Upper lobe of left lung (tissue), 6 donors: Measurements from ENCODE around the gene LRPAP1. TPM values are rescaled to one million over a fixed set of nuclear protein-coding genes. Genes with fewer than 3 reads are reported as not detected.

Experiments
- ATAC-seq, 2 donors: fragments of 200-7000 bp; cut with Tn5 transposase; one replicate each; pipeline ENCODE4 v1.9.1; 2022; ENCODE audit warnings: mild to moderate bottlenecking in 2 of 2, moderate library complexity in 2 of 2; ENCODE audit not compliant: low FRiP score in 2 of 2
- DNase-seq, 2 donors: peaks; one replicate each; pipeline ENCODE4 v3.0.0-alpha.2; 2019 to 2020
- H3K27ac ChIP-seq, 4 donors: fragments of 200-600 bp; sonication (generic); one replicate each; pipeline ENCODE4 v1.5.1; 2016 to 2019
- H3K27me3 ChIP-seq, 4 donors: fragments of 200-600 bp; sonication (generic); one replicate each; pipeline ENCODE4 v1.5.1; 2017 to 2019
- H3K36me3 ChIP-seq, 4 donors: fragments of 200-600 bp; sonication (generic); one replicate each; pipeline ENCODE4 v1.5.1; 2016 to 2019
- H3K4me1 ChIP-seq, 4 donors: fragments of 200-600 bp; sonication (generic); one replicate each; pipeline ENCODE4 v1.5.1; 2018 to 2019
- H3K4me3 ChIP-seq, 4 donors: fragments of 200-600 bp; sonication (generic); one replicate each; pipeline ENCODE4 v1.5.1; 2017 to 2019; ENCODE audit warnings: mild to moderate bottlenecking in 2 of 4, moderate library complexity in 1 of 4
- H3K9me3 ChIP-seq, 4 donors: fragments of 200-600 bp; sonication (generic); one replicate each; pipeline ENCODE4 v1.5.1; 2018 to 2019
- EP300 ChIP-seq, 4 donors: sonication (generic); formaldehyde crosslinking; IDR thresholded peaks; one replicate each; pipeline ENCODE4 v1.5.1; 2017; ENCODE audit warnings: antibody characterized with exemption in 4 of 4, control low read depth in 2 of 4
- POLR2A ChIP-seq, 4 donors: fragments of 450-650 bp; IDR thresholded peaks; one replicate each; pipeline ENCODE4 v1.5.1; 2016 to 2017; ENCODE audit warnings: antibody characterized with exemption in 4 of 4, mild to moderate bottlenecking in 2 of 4
- POLR2AphosphoS5 ChIP-seq, 2 donors: sonication (generic); formaldehyde crosslinking; IDR thresholded peaks; one replicate each; pipeline ENCODE4 v1.5.1; 2017; ENCODE audit warnings: antibody characterized with exemption in 2 of 2
- WGBS, 2 donors: methylation state at CpG; one replicate each; pipeline ENCODE4 v1.1.5; 2017 to 2018; 5-methylcytosine and 5-hydroxymethylcytosine counted together
- total RNA-seq, 6 donors: library from RNA; depleted of rRNA in 4 of 6; stranded (reverse); fragments of >200 nt in 4 of 6; gene quantifications; one replicate each; pipeline versions ENCODE4 v1.1.0 to v1.2.1, GENCODE V29; 2016 to 2021
- TF ChIP-seq, protein P1 (sequence below), 6 experiments: fragments of 450-650 bp in 4 of 6; fragments of 200-600 bp in 2 of 6; sonication (generic) in 2 of 6; IDR thresholded peaks; one replicate each; pipeline ENCODE4 v1.5.1; 2016 to 2019; ENCODE audit warnings: antibody characterized with exemption in 6 of 6
- donor health status: DM: no; HTN: no; CAD: no; lungs with moderate emphysema.
- donor health status: DM: no; HTN: yes; CAD: no; lungs with severe emphysema.

Gene LRPAP1
- total RNA-seq, 6 donors from 2014 or later = 98.5 to 267 (median 251) TPM

DNA sequence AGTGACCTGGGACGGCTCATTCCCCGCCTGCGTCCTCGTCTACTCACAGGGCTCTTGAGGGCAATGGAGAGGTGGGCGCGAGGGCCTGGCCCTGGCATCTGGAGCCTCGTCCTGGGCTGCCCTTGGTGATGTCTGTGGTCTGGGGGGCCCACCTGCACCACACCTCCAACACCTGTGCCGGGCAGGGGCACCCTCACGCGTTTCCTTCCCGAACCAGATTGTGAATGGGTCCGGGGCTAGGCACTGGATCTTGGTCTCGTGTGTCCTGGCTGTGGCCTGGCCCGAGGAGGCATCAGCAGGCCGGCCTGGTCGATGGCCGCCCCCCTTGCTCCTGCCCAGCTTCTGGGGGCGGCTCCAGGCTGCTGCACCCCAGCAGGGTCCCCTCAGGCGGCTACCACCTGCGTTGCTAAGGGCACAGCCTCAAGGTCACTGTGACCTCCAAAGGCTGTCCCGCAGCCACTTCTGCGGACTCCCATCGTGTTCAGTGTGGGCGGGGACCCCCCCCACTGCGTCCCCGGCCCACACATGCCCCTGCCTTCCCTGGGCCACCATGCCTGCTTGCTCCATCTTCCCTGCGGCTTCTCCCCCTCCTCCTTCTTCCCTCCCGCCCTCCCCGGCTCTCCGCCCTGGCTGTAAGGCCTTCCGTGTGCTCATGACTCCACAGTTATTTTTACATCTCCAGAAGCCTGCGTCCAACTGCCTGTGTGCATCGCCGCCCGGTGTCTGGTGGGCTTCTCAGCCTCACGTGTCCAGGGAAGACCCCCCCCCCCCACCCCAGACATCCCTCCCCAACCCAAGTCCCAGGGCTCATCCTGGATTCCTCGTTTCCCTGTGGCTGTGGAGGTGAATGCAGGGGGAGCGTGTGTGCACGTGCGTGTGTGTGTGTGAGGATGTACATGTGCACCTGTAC lies 65.3 kb downstream of the LRPAP1 start:
- Histone ChIP-seq H3K27ac (no peak overlapping the region), H3K9me3 (no peaks in the 10 kb centered on the region), H3K4me3 (no peak overlapping the region), H3K4me1 (peaks cover 7 to 31% (median 17%) of the 10 kb centered on the region in 4 donors), H3K36me3 (no peaks in the 10 kb centered on the region), H3K27me3 (peaks cover 0 to 12% (median 5%) of the 10 kb centered on the region in 4 donors)
- DNase-seq = peak in 1 of 2 donors; percentile 68
- ATAC-seq = no peak
- WGBS, 2 donors = 79 to 86% methylated on average over 31 to 38 of the region's 40 CpGs
- TF ChIP-seq POLR2A (IDR thresholded peaks at IDR 0.05) = no peak
- no peak for TF ChIP-seq POLR2AphosphoS5 (IDR thresholded peaks at IDR 0.05)
- TF ChIP-seq, protein P1, sequence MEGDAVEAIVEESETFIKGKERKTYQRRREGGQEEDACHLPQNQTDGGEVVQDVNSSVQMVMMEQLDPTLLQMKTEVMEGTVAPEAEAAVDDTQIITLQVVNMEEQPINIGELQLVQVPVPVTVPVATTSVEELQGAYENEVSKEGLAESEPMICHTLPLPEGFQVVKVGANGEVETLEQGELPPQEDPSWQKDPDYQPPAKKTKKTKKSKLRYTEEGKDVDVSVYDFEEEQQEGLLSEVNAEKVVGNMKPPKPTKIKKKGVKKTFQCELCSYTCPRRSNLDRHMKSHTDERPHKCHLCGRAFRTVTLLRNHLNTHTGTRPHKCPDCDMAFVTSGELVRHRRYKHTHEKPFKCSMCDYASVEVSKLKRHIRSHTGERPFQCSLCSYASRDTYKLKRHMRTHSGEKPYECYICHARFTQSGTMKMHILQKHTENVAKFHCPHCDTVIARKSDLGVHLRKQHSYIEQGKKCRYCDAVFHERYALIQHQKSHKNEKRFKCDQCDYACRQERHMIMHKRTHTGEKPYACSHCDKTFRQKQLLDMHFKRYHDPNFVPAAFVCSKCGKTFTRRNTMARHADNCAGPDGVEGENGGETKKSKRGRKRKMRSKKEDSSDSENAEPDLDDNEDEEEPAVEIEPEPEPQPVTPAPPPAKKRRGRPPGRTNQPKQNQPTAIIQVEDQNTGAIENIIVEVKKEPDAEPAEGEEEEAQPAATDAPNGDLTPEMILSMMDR (IDR thresholded peaks at IDR 0.05) = no peak
- no peak for TF ChIP-seq EP300 (IDR thresholded peaks at IDR 0.05)

DNA sequence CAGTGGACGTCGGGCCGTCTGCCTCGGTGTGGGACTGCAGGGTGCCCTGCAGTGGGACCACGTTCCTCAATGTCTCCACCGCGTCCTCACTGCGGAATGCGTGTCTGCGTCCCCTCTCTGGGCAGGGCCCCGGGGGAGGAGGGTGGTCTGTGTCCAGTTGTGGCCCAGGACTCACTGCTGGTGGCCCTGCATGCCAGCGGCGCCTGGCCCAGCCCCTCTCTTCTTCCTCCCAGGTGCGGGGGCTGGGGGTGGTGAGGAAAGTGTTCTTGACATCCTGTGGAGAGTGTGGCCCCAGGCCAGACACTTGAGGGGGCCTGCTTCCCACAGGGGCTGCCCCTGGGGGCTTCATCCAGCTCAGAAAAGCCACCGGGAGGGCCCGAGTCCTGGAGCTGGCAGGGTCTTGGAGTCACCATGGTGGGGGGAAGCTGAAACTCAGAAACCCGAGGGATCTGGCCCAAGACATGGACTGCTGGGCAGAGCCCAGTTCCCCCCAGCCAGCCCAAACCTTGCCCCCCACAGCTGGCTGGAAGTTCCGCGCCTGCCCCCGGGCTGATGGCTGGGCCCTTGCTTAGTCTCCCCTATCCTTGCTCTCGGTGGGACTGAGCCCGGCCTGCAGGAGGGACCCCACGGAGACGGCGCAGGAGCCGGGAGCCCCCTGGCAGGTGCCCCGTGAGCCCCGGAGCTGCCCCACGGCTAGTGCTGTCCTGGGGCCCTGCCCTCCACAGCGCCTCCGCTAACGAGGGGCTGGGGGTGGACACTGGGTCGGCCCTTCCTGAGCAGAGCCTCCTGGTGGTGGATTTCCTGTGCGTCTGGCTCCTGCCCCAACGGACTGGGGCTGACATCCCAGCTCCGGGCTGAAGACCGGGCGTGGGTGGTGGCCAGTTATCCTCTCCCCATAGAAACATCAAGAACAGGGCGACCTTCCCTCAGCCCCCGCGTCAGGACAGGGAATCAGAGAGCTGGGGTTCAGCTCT lies 66.2 kb downstream of the LRPAP1 start:
- H3K36me3 ChIP-seq = no peaks in the 10 kb centered on the region
- ATAC-seq (no peak), DNase-seq (peak in 1 of 2 donors; percentile 74)
- 76 to 96% methylated on average over 7 to 41 of the region's 41 CpGs for WGBS, 2 donors
- TF ChIP-seq, protein P1 (IDR thresholded peaks at IDR 0.05) = no peak
- TF ChIP-seq EP300 (IDR thresholded peaks at IDR 0.05) = no peak
- TF ChIP-seq POLR2AphosphoS5 (IDR thresholded peaks at IDR 0.05) = no peak
- no peak for TF ChIP-seq POLR2A (IDR thresholded peaks at IDR 0.05)
- H3K4me3 ChIP-seq = no peak overlapping the region
- no peaks in the 10 kb centered on the region for H3K9me3 ChIP-seq
- no peak overlapping the region for H3K27ac ChIP-seq
- peaks cover 0 to 12% (median 5%) of the 10 kb centered on the region in 4 donors for H3K27me3 ChIP-seq
- H3K4me1 ChIP-seq = peaks cover 7 to 36% (median 26%) of the 10 kb centered on the region in 4 donors

DNA sequence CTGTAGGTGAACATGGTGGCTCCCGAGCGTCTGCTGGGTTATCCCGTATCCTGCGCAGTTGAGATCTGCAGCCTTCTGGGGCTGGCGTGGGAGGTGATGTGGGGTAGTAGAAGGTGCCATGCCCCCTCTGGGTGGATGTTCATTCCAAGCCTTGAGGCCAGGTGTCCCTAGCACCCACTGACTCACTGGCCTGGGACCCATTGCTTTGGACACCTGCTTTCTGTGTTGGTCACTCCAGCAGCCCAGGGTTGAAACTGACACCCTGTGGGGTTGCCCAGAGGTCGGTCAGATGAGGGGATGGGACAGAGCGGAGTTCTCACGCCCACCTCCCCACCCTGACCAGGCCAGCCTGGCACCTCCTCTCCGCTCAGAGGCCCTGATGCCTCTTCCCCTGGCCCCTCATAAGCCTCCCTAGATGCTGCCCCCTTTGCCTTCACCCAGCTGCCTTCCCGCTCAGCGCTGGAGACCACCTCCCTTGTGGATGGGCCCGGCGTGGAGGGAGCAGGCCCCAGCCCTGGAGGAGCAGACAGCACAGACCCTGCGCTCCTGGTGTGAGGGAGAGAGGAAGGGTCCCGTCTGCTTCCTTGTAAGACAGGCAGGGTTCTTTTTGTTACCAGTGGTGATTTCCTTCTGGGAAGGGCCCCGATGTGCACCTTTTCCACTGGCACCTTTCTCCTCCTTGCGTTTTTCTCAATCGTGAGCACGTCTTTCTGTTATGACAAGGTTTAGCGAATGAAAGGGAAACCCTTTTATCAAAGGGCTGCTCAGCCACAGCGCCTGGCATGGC lies 67.1 kb downstream of the LRPAP1 start:
- no peak for ATAC-seq
- peak in 1 of 2 donors; percentile 64 for DNase-seq
- WGBS, 2 donors = 92 to 96% methylated on average over 17 to 21 of the region's 21 CpGs
- H3K4me3 ChIP-seq = no peak overlapping the region
- H3K4me1 ChIP-seq = peaks cover 7 to 30% (median 26%) of the 10 kb centered on the region in 4 donors
- peaks cover 0 to 12% (median 5%) of the 10 kb centered on the region in 4 donors for H3K27me3 ChIP-seq
- no peaks in the 10 kb centered on the region for H3K9me3 ChIP-seq
- TF ChIP-seq POLR2A (IDR thresholded peaks at IDR 0.05) (no peak), EP300 (IDR thresholded peaks at IDR 0.05) (no peak), POLR2AphosphoS5 (IDR thresholded peaks at IDR 0.05) (no peak)
- H3K27ac ChIP-seq = no peak overlapping the region
- H3K36me3 ChIP-seq = no peaks in the 10 kb centered on the region

DNA sequence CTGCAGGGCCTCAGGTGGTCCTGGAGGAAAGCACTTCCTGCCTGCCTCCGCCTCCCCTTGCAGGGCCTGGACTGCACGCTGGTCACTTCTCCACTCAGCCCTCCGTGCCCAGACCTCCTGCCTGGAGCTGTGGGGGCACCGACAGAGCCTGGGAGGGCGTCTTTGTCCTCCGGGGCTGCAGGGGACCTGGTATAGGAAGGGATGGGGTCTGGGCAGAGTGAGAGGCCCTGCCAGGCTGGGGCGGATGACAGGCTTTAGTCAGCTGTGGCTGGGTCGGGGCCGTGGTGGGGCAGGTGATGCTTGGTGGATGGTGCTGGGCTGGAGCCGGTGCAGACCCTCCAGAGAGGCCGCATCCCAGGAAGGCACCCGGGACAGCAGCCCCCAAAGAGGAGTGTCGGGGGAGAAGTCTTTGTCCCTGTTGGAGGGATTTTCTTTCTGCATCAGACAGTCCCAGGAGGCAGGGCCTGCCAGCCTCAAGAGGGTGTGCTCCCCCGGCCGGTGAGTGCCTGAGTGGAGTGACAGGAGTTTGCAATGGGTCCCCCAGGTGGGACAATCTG lies 67.8 kb downstream of the LRPAP1 start:
- WGBS, 2 donors = 83 to 88% methylated on average over 13 to 14 of the region's 15 CpGs
- H3K36me3 ChIP-seq = no peaks in the 10 kb centered on the region
- H3K9me3 ChIP-seq = no peaks in the 10 kb centered on the region
- no peak for TF ChIP-seq POLR2AphosphoS5 (IDR thresholded peaks at IDR 0.05)
- TF ChIP-seq EP300 (IDR thresholded peaks at IDR 0.05) = no peak
- TF ChIP-seq POLR2A (IDR thresholded peaks at IDR 0.05) = no peak
- TF ChIP-seq, protein P1 (IDR thresholded peaks at IDR 0.05) = no peak
- no peak overlapping the region for H3K27ac ChIP-seq
- ATAC-seq (no peak), DNase-seq (peak in 1 of 2 donors; percentile 76)
- H3K27me3 ChIP-seq = peaks cover 0 to 12% (median 5%) of the 10 kb centered on the region in 4 donors
- H3K4me3 ChIP-seq = peak overlapping the region in 2 of 4 donors; percentile 56 to 58
- H3K4me1 ChIP-seq = peaks cover 7 to 30% (median 23%) of the 10 kb centered on the region in 4 donors
